MCF 10A (cell line): ENCODE results near the gene SNAP47. TPM values are rescaled to one million over a fixed set of nuclear protein-coding genes. Genes with fewer than 3 reads are reported as not detected.

Experiments used
- BruUV-seq: library from RNA; stranded (reverse); fragments of 400-500 nt; replicated peaks from 2 replicates; lab custom pipeline; 2021; lab: Mats Ljungman, UMichigan
- CTCF ChIA-PET: fragments of 300-600 bp; sonication (Branson Sonifier 250); formaldehyde crosslinking; extraction: SDS; loops from one replicate; lab custom pipeline; 2021; ENCODE audit warnings: antibody characterized with exemption, inconsistent platforms; lab: Yijun Ruan, JAX
- POLR2A ChIA-PET: fragments of 300-600, 350-650 bp; sonication (Branson Sonifier 250); formaldehyde crosslinking; extraction: SDS; loops from one replicate; lab custom pipeline; 2020; ENCODE audit warnings: antibody characterized with exemption, inconsistent platforms; lab: Yijun Ruan, JAX
- DNase-seq: peaks from one replicate; pipeline ENCODE4 v3.0.0-alpha.2; 2018; ENCODE audit not compliant: unreplicated experiment
- H3K27ac Mint-ChIP-seq: one replicate; pipeline ENCODE4 v1.8.0; 2022; ENCODE audit warnings: mild to moderate bottlenecking, low read depth, mixed read lengths; ENCODE audit not compliant: unreplicated experiment
- H3K27me3 Mint-ChIP-seq: one replicate; pipeline ENCODE4 v1.8.0; 2022; ENCODE audit warnings: mixed read lengths; ENCODE audit not compliant: insufficient read depth, unreplicated experiment
- H3K36me3 Mint-ChIP-seq: one replicate; pipeline ENCODE4 v1.8.0; 2022; ENCODE audit warnings: mild to moderate bottlenecking, moderate library complexity, mixed read lengths; ENCODE audit not compliant: insufficient read depth, unreplicated experiment
- H3K4me1 Mint-ChIP-seq: one replicate; pipeline ENCODE4 v1.8.0; 2022; ENCODE audit warnings: mixed read lengths; ENCODE audit not compliant: insufficient read depth, unreplicated experiment
- H3K4me3 Mint-ChIP-seq: one replicate; pipeline ENCODE4 v1.8.0; 2022; ENCODE audit warnings: mild to moderate bottlenecking, moderate library complexity, mixed read lengths; ENCODE audit not compliant: unreplicated experiment
- H3K9me3 Mint-ChIP-seq: one replicate; pipeline ENCODE4 v1.8.0; 2022; ENCODE audit warnings: mixed read lengths; ENCODE audit not compliant: unreplicated experiment
- intact Hi-C: fragments of 100-400 bp; cut with micrococcal nuclease; formaldehyde crosslinking; loops from 2 replicates; pipeline ENCODE4 v1.14.1; 2022
- total RNA-seq: library from RNA; stranded (reverse); gene quantifications from 2 replicates; pipeline ENCODE4 v1.2.3, GENCODE V29; 2022
- TF ChIP-seq, protein P1 (sequence below): fragments of 200-600 bp; IDR thresholded peaks from one replicate; pipeline ENCODE4 v1.8.0; 2022; ENCODE audit warnings: antibody characterized with exemption, mild to moderate bottlenecking; ENCODE audit not compliant: unreplicated experiment

SNAP47 gene
- total RNA-seq, 1 experiment from 2014 or later, result 44.0 TPM

DNA sequence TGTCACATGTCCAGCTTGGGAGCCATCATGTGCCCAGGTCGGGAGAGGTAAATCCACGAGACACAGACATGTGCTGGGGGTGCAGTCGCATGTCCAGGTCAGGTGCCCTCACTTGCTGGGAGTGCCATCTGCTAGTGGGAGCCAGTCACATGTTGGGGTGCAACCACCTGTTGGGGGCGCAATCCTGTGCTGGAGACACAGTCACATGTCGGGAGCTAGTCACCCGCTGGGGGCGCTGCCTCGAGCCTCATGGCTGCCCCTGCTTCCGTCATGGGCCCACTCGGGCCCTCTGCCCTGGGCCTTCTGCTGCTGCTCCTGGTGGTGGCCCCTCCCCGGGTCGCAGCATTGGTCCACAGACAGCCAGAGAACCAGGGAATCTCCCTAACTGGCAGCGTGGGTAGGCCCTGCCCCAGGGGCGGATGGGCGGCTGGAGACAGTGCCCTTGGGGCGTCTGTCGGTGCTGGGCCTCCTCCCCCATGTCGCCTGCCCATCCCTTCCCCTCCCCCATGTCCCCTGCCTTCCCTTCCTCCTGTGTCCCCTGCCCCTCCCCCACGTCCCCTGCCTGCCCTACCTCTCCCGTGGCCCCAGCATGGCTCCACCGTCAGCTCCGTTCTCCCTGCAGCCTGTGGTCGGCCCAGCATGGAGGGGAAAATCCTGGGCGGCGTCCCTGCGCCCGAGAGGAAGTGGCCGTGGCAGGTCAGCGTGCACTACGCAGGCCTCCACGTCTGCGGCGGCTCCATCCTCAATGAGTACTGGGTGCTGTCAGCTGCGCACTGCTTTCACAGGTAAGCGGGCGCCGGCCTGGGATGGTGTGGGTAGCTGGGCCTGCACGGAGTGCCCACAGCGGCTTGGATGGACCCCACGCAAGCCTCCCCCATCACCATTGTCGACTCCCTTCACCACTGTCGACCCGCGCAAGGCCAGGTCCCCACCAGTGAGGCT, 80.5 kb downstream of the SNAP47 start, which contains the start of gene PRSS38:
TSS of gene PRSS38 (plus strand) at position 208 of the 942 bp plus-strand sequence. CDS start at position 250, 42 bp downstream.
- TF ChIP-seq, protein P1, sequence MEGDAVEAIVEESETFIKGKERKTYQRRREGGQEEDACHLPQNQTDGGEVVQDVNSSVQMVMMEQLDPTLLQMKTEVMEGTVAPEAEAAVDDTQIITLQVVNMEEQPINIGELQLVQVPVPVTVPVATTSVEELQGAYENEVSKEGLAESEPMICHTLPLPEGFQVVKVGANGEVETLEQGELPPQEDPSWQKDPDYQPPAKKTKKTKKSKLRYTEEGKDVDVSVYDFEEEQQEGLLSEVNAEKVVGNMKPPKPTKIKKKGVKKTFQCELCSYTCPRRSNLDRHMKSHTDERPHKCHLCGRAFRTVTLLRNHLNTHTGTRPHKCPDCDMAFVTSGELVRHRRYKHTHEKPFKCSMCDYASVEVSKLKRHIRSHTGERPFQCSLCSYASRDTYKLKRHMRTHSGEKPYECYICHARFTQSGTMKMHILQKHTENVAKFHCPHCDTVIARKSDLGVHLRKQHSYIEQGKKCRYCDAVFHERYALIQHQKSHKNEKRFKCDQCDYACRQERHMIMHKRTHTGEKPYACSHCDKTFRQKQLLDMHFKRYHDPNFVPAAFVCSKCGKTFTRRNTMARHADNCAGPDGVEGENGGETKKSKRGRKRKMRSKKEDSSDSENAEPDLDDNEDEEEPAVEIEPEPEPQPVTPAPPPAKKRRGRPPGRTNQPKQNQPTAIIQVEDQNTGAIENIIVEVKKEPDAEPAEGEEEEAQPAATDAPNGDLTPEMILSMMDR, result peak; percentile 9
- Mint-ChIP-seq H3K4me1 (no peaks in the 10 kb centered on the region), H3K27me3 (peaks cover 9% of the 10 kb centered on the region), H3K9me3 (peaks cover 8% of the 10 kb centered on the region), H3K36me3 (no peaks in the 10 kb centered on the region), H3K4me3 (no peak within 1 kb of the TSS), H3K27ac (no peak within 1 kb of the TSS)
- ChIA-PET POLR2A (interaction anchor here (2.4 kb wide), 1 partner anchor 9 kb away, joined by 16 read pairs; no protein-coding TSS in a partner anchor), CTCF (interaction anchor here (0.6 to 1.2 kb wide), 3 partner anchors 62 to 1268 kb away, joined by 3 to 4 read pairs (median 4); no protein-coding TSS in a partner anchor)
- BruUV-seq, result no TSS peak
- DNase-seq, result no peak
- intact Hi-C loops, result no loop called here

DNA sequence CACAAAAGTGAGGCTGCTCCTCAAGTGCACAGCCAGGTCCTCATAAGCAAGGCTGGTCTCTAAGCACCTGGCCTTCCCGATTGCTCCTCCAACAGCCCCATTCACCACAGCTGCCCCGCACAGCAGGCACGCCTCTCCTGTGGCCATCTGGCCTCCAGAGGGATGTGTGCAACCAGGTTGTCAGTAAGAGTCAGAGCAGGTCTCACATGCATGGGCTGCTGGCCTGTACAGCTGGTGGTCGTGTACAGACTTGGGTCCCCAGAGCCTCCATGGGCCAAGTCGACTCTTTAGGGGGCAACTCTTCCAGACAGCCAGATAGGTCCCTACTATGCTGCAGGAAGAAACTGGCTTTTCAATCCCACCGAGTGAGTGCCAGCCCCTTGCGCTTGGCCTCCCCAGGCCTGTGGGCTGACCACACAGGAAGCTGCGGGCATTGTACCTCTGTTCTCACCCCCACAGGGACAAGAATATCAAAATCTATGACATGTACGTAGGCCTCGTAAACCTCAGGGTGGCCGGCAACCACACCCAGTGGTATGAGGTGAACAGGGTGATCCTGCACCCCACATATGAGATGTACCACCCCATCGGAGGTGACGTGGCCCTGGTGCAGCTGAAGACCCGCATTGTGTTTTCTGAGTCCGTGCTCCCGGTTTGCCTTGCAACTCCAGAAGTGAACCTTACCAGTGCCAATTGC, 81.7 kb downstream of the SNAP47 start:
- TF ChIP-seq, protein P1, result no peak
- ChIA-PET CTCF (interaction anchor here (0.5 to 1.2 kb wide), 3 partner anchors 10 to 1385 kb away, joined by 3 read pairs; no protein-coding TSS in a partner anchor), POLR2A (interaction anchor here (2.4 kb wide), 1 partner anchor 10 kb away, joined by 16 read pairs; no protein-coding TSS in a partner anchor)
- Mint-ChIP-seq H3K4me3 (no peak overlapping the region), H3K9me3 (peaks cover 12% of the 10 kb centered on the region), H3K27ac (no peak overlapping the region), H3K36me3 (no peaks in the 10 kb centered on the region), H3K4me1 (no peaks in the 10 kb centered on the region), H3K27me3 (peaks cover 20% of the 10 kb centered on the region)
- DNase-seq, result no peak
- intact Hi-C loops, result no loop called here
- BruUV-seq, result no TSS peak

DNA sequence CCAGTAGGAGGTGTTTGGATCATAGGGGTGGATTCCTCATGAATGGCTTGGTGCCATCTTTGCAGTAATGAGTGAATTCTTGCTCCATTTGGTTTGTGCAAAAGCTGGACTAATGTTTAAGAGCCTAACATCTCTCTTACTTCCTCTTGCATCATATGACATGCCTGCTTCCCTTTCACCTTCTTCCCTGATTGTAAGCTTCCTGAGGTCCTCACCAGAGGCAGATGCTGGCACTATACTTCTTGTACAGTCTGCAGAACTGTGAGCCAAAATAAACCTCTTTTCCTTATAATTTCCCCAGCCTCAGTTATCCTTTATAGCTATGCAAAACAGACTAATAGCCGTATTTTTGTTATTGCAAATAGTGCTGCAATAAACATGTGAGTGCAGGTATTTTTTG, 88.3 kb downstream of the SNAP47 start:
- H3K27ac Mint-ChIP-seq, result no peak overlapping the region
- BruUV-seq, result no TSS peak
- no peak overlapping the region for H3K4me3 Mint-ChIP-seq
- no peaks in the 10 kb centered on the region for H3K36me3 Mint-ChIP-seq
- TF ChIP-seq, protein P1, result no peak
- peaks cover 8% of the 10 kb centered on the region for H3K9me3 Mint-ChIP-seq
- ChIA-PET CTCF (interaction anchor here (0.9 to 1.2 kb wide), 4 partner anchors 15 to 123 kb away, joined by 3 to 6 read pairs (median 3); no protein-coding TSS in a partner anchor), POLR2A (interaction anchor here (1.2 to 1.4 kb wide), 2 partner anchors 10 to 18 kb away, joined by 3 read pairs; no protein-coding TSS in a partner anchor)
- no peaks in the 10 kb centered on the region for H3K4me1 Mint-ChIP-seq
- intact Hi-C loops, result no loop called here
- H3K27me3 Mint-ChIP-seq, result peaks cover 46% of the 10 kb centered on the region
- DNase-seq, result no peak
